ENCODE measurements around the gene NPVF. TPM values are rescaled to one million over a fixed set of nuclear protein-coding genes. Genes with fewer than 3 reads are reported as not detected.

The NPVF gene
- total and polyA plus RNA-seq, 2 of the 8 experiments (the other 6 are each of a cell fraction or from before 2014, with no cell fraction given) = not detected

DNA sequence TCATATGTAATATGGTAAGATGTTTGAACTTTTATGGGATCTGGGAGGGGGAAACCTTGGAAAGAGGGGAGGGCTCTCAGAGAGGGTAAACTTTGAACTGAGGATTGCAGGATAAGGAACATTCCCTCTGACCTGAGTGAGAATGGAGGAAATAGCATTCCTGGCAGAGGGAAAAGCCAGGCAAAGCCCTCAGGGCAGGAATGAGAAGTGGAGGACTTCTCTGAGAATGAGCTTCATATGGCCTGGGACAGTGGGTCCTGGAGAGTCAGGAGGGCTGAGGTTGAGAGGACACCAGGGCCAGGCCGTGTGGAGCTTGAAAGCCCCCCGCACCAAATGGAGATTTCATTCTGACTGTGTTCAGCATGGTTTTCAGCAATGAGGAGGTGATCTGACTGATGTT, 34.2 kb downstream of the NPVF start:
- Histone ChIP-seq H2AK5ac (ENCODE audit: low read depth, low read length) (no peak overlapping the region), H4K8ac (ENCODE audit: extremely low read depth, insufficient read depth, low read length) (no peak overlapping the region), H2BK120ac (replicated peaks; ENCODE audit: low read depth, low read length) (no peak overlapping the region), H3K4ac (replicated peaks; ENCODE audit: insufficient read length, low read depth, low read length) (no peak overlapping the region), H3K79me1 (ENCODE audit: low read depth, low read length) (no peaks in the 10 kb centered on the region), H3K27me3 (replicated peaks in 1 of 4; ENCODE audit: control insufficient read depth in 3 of 4, extremely low read depth in 1 of 4, insufficient read depth in 3 of 4, low read length in 3 of 4) (no peaks in the 10 kb centered on the region), H3K56ac (replicated peaks; ENCODE audit: insufficient read length, low read depth, low read length) (no peak overlapping the region), H4K91ac (replicated peaks; ENCODE audit: insufficient read length, low read length) (no peak overlapping the region), H3K4me1 (replicated peaks in 1 of 4; ENCODE audit: control insufficient read depth in 3 of 4, insufficient read depth in 4 of 4, low read length in 3 of 4) (no peaks in the 10 kb centered on the region), H4K20me1 (replicated peaks in 1 of 2; ENCODE audit: control insufficient read depth in 1 of 2, insufficient read depth in 2 of 2, low read length in 2 of 2) (no peaks in the 10 kb centered on the region), H3K9ac (replicated peaks in 1 of 4; ENCODE audit: extremely low read depth in 1 of 4, low read depth in 3 of 4, low read length in 3 of 4) (no peak overlapping the region), H3K27ac (ENCODE audit: low read depth, low read length) (no peak overlapping the region), H2BK15ac (ENCODE audit: low read length) (no peak overlapping the region), H4K5ac (ENCODE audit: insufficient read length, low read depth, low read length) (no peak overlapping the region), H3K4me2 (ENCODE audit: insufficient read depth in 1 of 2, low read depth in 2 of 2, low read length in 2 of 2) (no peak overlapping the region), H2AFZ (ENCODE audit: low read length) (no peak overlapping the region), H3K4me3 (ENCODE audit: extremely low read depth in 1 of 4, insufficient read depth in 2 of 4, low read depth in 3 of 4, low read length in 4 of 4) (no peak overlapping the region), H3K36me3 (ENCODE audit: control insufficient read depth in 2 of 4, insufficient read depth in 4 of 4, low read length in 3 of 4) (no peaks in the 10 kb centered on the region), H3K23me2 (ENCODE audit: low read depth, low read length) (no peaks in the 10 kb centered on the region), H3K18ac (ENCODE audit: extremely low read depth, low read length) (no peak overlapping the region), H3K79me2 (ENCODE audit: control insufficient read depth in 1 of 2, insufficient read depth in 2 of 2, low read length in 2 of 2) (no peaks in the 10 kb centered on the region), H2BK20ac (ENCODE audit: low read length) (no peak overlapping the region), H2BK12ac (ENCODE audit: low read depth, low read length) (no peak overlapping the region), H3K23ac (ENCODE audit: insufficient read length) (no peak overlapping the region), H3K14ac (ENCODE audit: insufficient read length) (no peak overlapping the region), H2BK5ac (ENCODE audit: low read depth, low read length) (no peak overlapping the region), H3K9me3 (ENCODE audit: insufficient read depth in 2 of 2, low read depth in 1 of 2, low read length in 1 of 2) (peaks cover 8 to 17% of the 10 kb centered on the region in 2 experiments)
- ChIA-PET POLR2A (ENCODE audit: partially characterized antibody) (no interaction called here), CTCF (ENCODE audit: partially characterized antibody) (interaction anchor here (1.1 to 1.6 kb wide), 3 partner anchors 12 to 23 kb away, joined by 3 to 5 read pairs (median 3); no protein-coding TSS in a partner anchor)
- DNase-seq (ENCODE audit: low read depth in 1 of 2, low spot score in 2 of 2) = no peak
- 82% methylated on average over 2 of the region's 2 CpGs; no CpG with 5 or more reads in 1 of the 2 experiments for WGBS, 2 experiments (ENCODE audit: extremely low coverage in 1 of 2, insufficient coverage in 1 of 2, insufficient read length in 1 of 2, insufficient replicate concordance in 2 of 2, low coverage in 1 of 2, low lambda C conversion rate in 2 of 2, missing lambda C conversion rate in 1 of 2)
- TF ChIP-seq SUZ12 (IDR thresholded peaks at IDR 0.05; ENCODE audit: low read length) = no peak
- no peak for TF ChIP-seq RAD21 (IDR thresholded peaks at IDR 0.05 in 1 of 2, conservative IDR thresholded peaks at IDR 0.05 in 1 of 2; ENCODE audit: low read depth in 2 of 2, low read length in 2 of 2)
- TF ChIP-seq TCF12 (IDR thresholded peaks at IDR 0.05; ENCODE audit: low read depth, low read length) = no peak
- no peak for TF ChIP-seq KDM5A (IDR thresholded peaks at IDR 0.05; ENCODE audit: low read length)
- no peak for TF ChIP-seq GTF2F1 (IDR thresholded peaks at IDR 0.05; ENCODE audit: borderline replicate concordance, low read depth, low read length)
- no peak for TF ChIP-seq EZH2 (IDR thresholded peaks at IDR 0.05; ENCODE audit: low read depth, low read length, severe bottlenecking)
- no peak for TF ChIP-seq SP1 (IDR thresholded peaks at IDR 0.05; ENCODE audit: low read depth, low read length)
- no peak for TF ChIP-seq ASH2L (IDR thresholded peaks at IDR 0.05; ENCODE audit: low read length)
- no peak for TF ChIP-seq SRF (IDR thresholded peaks at IDR 0.05; ENCODE audit: low read depth, low read length)
- no peak for TF ChIP-seq ZNF274 (IDR thresholded peaks at IDR 0.05; ENCODE audit: borderline replicate concordance, extremely low read depth, low read length)
- FAIRE-seq = no peak

Data from H1 (cell line).